ENCODE results near the gene PPP1R1A.
A peak's percentile ranks its signal among the peaks of the same experiment; 100 is the strongest.

PPP1R1A gene

DNA sequence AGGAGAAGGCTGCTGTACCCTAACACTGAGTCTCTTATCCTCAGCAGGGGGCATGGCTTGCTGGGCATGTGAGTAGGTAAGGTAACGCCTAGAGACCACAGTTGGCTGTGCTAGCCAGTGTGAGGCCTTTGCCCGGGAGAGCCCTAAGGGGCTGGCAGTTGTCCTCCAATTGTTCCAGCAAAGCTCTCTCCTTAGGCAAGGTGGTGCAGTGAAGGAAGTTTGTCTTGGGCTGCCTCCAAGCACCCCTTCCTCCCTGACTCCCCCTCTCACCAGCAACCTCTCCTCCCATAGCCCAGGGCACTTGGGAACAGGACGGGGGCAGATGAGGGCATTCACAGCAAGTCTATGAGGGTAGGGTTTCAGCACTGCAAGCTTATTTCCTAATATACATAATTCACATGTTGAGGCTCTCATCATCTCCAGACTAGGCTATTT, 23.3 kb upstream of the PPP1R1A start:
- no peak for DNase-seq (ENCODE audit: low spot score in 2 of 2)
- in situ Hi-C loops (cut with MboI; ENCODE audit: low sequenced_read_pairs): no loop called here
- peaks cover 10% of the 10 kb centered on the region for H3K27me3 ChIP-seq (ENCODE audit: low read depth)

DNA sequence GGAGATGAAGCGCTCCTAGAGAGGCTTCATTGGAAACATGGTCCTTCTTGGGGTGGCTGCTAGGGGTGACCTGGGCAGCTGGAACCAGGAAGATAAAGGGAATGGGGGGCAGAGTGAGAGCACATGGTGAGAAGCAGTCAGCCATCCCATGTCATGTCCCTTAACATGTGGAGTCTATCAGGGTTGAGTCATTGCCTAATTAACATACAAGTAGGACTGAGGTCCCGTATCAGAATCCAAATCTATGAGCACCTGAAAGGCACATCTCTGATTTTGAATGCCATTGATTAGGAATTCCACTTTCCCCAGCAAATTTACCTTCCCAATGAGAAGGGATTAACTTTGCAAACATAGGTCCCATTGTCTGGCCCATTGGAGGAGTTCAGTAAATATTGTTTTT, 20.3 kb upstream of the PPP1R1A start:
- in situ Hi-C loops (cut with MboI; ENCODE audit: low sequenced_read_pairs): no loop called here
- no peaks in the 10 kb centered on the region for H3K4me1 ChIP-seq
- peaks cover 4% of the 10 kb centered on the region; the same call in 1 of the 2 replicates for H3K27me3 ChIP-seq (ENCODE audit: low read depth)
- no peak for DNase-seq (ENCODE audit: low spot score in 2 of 2)
- no peaks in the 10 kb centered on the region for H3K9me3 ChIP-seq
- no peaks in the 10 kb centered on the region for H3K36me3 ChIP-seq (replicated peaks)
- no peak overlapping the region for H3K4me3 ChIP-seq

More for the DNA sequence above, 23.3 kb upstream of the PPP1R1A start:
- Histone ChIP-seq H3K36me3 (replicated peaks) (no peaks in the 10 kb centered on the region), H3K9me3 (no peaks in the 10 kb centered on the region), H3K4me1 (no peaks in the 10 kb centered on the region), H3K4me3 (no peak overlapping the region)

DNA sequence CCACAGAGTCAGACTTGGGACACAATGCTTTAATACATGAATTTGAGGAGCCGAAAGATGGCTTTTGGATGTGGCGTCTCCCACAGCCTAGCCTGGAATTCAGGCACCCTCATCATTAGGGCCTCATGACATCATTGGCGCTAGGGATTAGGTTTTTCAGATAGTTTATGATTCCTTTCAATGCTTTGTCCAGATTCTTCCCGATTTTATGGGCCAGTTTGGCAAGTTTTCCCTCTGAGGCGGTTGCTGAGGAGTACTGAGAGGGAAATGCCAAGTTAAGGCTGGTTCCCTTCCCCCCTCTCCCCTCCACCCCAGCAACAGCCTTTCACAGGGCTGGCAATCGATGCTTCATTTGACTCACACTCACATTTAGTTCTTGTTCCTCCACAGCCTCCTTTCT, 19.7 kb upstream of the PPP1R1A start:
- in situ Hi-C loops (cut with MboI; ENCODE audit: low sequenced_read_pairs): no loop called here
- H3K4me1 ChIP-seq: no peaks in the 10 kb centered on the region
- no peak overlapping the region for H3K4me3 ChIP-seq
- H3K36me3 ChIP-seq (replicated peaks): no peaks in the 10 kb centered on the region
- H3K9me3 ChIP-seq: no peaks in the 10 kb centered on the region
- H3K27me3 ChIP-seq (ENCODE audit: low read depth): peaks cover 4% of the 10 kb centered on the region; the same call in 1 of the 2 replicates
- DNase-seq (ENCODE audit: low spot score in 2 of 2): no peak

DNA sequence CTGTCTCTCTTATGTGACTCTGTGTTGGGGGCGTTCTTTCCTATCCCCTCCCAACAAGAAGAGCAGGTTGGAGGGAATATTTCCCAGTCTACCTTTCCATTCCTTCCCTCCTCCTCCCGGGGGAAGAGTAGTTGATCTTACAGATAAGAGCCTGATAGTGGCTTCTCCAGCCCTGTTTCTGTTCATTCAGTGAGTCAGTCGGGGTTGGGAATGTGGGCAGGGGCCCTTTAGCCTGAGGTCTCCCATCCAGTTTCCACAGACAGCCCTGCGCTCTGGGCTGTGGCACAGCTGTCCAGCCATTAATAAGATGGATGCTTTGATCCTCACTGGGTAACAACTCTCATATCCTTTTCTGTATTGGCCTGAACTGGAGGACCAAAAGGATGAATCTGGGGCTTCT, 18.1 kb upstream of the PPP1R1A start:
- in situ Hi-C loops (cut with MboI; ENCODE audit: low sequenced_read_pairs): no loop called here
- Histone ChIP-seq H3K9me3 (no peaks in the 10 kb centered on the region), H3K4me1 (no peaks in the 10 kb centered on the region; the same call in none of the 2 replicates), H3K36me3 (replicated peaks) (no peaks in the 10 kb centered on the region), H3K27me3 (ENCODE audit: low read depth) (no peaks in the 10 kb centered on the region; the same call in 1 of the 2 replicates), H3K4me3 (no peak overlapping the region)
- DNase-seq (ENCODE audit: low spot score in 2 of 2): no peak

DNA sequence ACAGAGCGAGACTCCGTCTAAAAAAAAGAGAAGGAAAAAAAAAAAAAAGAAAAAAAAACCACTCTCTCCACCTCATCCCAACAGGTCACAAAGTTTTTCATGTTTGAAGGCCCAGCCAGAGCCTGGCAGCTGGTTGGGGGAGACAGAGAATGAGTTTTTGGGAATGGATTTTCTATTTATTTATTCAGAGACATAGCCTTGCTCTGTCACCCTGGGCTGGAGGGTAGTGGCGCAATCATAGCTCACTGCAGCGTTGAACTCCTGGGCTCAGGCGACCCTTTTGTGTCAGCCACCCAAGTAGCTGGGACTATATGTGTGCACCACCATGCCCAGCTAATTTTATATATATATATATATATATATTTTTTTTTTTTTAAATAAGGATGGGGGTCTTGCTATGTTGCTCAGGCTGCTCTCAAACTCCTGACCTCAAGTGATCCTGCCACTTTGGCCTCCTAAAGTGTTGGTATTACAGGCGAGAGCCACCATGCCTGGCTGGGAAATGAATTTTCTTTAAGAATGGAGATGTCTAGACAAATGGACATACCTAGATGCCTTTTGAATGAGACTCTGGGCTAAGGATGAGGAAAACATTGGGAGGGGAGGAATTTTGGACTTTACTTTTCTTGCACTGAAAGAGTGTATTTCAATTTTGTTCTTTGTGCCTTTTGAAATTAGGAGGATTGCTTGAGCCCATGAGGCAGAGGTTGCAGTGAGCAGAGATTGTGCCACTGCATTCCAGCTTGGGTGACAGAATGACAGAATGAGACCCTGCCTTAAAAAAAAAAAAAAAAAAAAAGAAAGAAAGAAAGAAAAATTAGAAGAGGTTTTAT, 16.9 kb upstream of the PPP1R1A start:
- DNase-seq (ENCODE audit: low spot score in 2 of 2): no peak
- H3K9me3 ChIP-seq: no peaks in the 10 kb centered on the region
- in situ Hi-C loops (cut with MboI; ENCODE audit: low sequenced_read_pairs): no loop called here

DNA sequence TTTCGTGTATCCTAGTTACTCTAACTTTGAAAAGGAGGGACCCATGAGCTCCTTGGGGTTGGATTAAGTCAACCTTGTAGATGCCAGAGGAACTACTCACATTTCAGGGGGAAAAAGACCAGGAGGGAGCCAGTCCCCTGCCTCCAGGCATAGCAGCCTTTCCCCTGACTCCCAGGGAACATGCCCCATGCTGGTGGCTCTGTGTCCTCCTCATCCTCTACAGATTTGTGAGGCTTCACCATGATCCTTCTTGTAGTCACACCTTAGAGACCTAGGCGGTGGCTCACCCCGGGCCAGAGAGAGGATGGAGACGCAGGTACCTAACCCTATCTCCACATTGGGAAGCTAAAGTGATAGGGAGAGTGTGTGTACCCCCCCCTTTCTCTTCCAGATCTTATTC, 16.0 kb upstream of the PPP1R1A start:
- peaks cover 7% of the 10 kb centered on the region for H3K27me3 ChIP-seq (ENCODE audit: low read depth)
- no peaks in the 10 kb centered on the region; the same call in none of the 2 replicates for H3K4me1 ChIP-seq
- H3K9me3 ChIP-seq: no peaks in the 10 kb centered on the region
- no peaks in the 10 kb centered on the region for H3K36me3 ChIP-seq (replicated peaks)
- in situ Hi-C loops (cut with MboI; ENCODE audit: low sequenced_read_pairs): no loop called here
- H3K4me3 ChIP-seq: no peak overlapping the region
- DNase-seq (ENCODE audit: low spot score in 2 of 2): no peak

More for the DNA sequence above, 16.9 kb upstream of the PPP1R1A start:
- no peak overlapping the region for H3K4me3 ChIP-seq
- no peaks in the 10 kb centered on the region for H3K36me3 ChIP-seq (replicated peaks)
- H3K4me1 ChIP-seq: no peaks in the 10 kb centered on the region; the same call in none of the 2 replicates
- H3K27me3 ChIP-seq (ENCODE audit: low read depth): peaks cover 1% of the 10 kb centered on the region

DNA sequence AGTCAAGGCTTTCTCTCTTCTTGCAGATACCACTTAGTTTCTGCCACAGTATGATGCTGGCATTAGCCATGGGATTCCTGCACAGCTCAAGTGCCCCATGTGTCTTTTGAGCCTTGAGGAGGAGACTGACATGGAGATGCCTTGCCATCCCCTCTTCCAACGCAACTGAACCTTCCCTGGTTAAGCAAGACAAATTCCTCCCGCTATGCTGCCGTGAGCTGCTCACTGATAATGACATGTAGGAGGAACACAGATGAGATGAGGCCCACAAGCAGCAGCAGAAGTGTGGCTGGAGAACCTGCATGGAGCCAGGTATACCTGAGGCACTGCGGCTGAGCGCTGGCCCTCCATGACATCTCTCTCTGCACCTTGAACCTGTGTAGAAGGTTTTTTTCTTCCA, 15.4 kb upstream of the PPP1R1A start:
- Histone ChIP-seq H3K9me3 (no peaks in the 10 kb centered on the region), H3K4me1 (no peaks in the 10 kb centered on the region; the same call in none of the 2 replicates), H3K27me3 (ENCODE audit: low read depth) (peaks cover 8% of the 10 kb centered on the region), H3K4me3 (no peak overlapping the region), H3K36me3 (replicated peaks) (no peaks in the 10 kb centered on the region)
- no peak for DNase-seq (ENCODE audit: low spot score in 2 of 2)
- in situ Hi-C loops (cut with MboI; ENCODE audit: low sequenced_read_pairs): no loop called here

DNA sequence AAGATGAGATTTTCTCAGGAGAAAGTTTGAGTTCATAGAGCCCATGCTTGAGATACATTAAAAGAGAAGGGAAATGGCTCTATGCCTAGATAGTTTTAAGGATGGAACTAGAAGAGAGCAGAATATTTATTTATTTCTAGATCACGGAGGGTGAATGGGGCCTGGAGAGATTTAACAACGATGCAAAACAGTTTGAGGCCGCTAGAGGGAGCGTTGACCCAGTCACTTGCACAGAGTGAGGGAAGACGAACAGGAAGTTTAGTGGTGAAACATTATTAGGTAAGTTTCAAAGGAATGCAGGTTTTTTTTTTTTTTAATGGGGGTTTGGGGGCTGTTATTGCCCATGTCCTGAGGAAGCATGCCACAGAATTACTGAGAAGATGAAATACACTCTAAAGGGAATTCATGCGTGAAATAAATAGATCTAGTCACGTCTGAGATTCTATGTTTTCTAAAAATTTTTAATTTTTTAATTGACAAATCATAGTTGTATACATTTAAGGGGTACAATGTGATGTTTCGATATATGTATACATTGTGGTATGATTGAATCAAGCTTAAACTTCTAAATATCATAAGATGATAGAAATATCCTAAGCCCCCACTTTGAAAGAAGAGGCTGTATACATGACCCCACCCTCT, 14.8 kb upstream of the PPP1R1A start:
- in situ Hi-C loops (cut with MboI; ENCODE audit: low sequenced_read_pairs): no loop called here
- H3K4me3 ChIP-seq: no peak overlapping the region
- H3K36me3 ChIP-seq (replicated peaks): no peaks in the 10 kb centered on the region
- H3K27me3 ChIP-seq (ENCODE audit: low read depth): peaks cover 8% of the 10 kb centered on the region
- DNase-seq (ENCODE audit: low spot score in 2 of 2): peak; percentile 60 to 78
- H3K9me3 ChIP-seq: no peaks in the 10 kb centered on the region
- no peaks in the 10 kb centered on the region; the same call in none of the 2 replicates for H3K4me1 ChIP-seq

DNA sequence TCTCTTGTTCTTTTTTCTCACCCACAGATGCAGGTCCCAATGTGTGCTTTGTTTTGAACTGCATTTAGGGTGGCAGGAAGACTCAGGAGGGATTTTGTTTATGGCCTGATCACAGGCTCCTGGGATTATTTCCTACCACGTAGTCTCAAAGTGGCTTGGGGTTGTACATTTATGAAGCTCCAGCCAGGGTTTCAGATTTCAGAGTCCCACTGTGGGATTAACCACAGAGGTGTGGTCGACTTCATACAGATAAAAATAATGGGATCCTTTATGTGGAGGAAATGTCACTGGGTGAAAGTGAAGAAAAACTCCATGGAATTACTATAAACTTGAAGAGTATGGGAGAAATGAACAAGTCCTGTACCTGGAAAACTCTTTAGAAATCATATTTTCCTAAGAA, 14.2 kb upstream of the PPP1R1A start:
- no peak overlapping the region for H3K4me3 ChIP-seq
- in situ Hi-C loops (cut with MboI; ENCODE audit: low sequenced_read_pairs): no loop called here
- no peak for DNase-seq (ENCODE audit: low spot score in 2 of 2)
- H3K27me3 ChIP-seq (ENCODE audit: low read depth): peaks cover 8% of the 10 kb centered on the region
- no peaks in the 10 kb centered on the region for H3K36me3 ChIP-seq (replicated peaks)
- no peaks in the 10 kb centered on the region; the same call in none of the 2 replicates for H3K4me1 ChIP-seq
- H3K9me3 ChIP-seq: no peaks in the 10 kb centered on the region

DNA sequence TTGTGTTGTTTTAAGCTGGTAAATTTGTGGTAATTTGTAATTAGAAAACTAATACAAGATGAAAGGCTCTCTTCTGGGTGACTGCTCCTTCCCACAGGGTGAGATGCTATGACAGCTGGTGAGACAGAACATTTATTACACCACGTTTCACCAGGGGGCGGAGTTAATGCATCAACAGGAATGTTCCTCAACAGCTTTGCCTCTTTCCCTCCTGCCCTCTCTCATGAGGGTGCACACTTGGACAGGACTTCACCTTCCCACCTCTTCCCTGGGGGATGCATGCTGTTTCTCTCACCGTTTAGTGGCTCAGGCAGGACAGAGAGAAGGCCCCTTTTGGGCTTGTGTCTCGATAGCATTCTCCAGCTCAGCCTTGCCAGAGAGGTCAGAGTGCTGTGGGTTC, 13.4 kb upstream of the PPP1R1A start:
- Histone ChIP-seq H3K9me3 (no peaks in the 10 kb centered on the region), H3K4me3 (no peak overlapping the region), H3K27me3 (ENCODE audit: low read depth) (peaks cover 12% of the 10 kb centered on the region), H3K36me3 (replicated peaks) (no peaks in the 10 kb centered on the region), H3K4me1 (no peaks in the 10 kb centered on the region; the same call in none of the 2 replicates)
- no peak for DNase-seq (ENCODE audit: low spot score in 2 of 2)
- in situ Hi-C loops (cut with MboI; ENCODE audit: low sequenced_read_pairs): no loop called here

DNA sequence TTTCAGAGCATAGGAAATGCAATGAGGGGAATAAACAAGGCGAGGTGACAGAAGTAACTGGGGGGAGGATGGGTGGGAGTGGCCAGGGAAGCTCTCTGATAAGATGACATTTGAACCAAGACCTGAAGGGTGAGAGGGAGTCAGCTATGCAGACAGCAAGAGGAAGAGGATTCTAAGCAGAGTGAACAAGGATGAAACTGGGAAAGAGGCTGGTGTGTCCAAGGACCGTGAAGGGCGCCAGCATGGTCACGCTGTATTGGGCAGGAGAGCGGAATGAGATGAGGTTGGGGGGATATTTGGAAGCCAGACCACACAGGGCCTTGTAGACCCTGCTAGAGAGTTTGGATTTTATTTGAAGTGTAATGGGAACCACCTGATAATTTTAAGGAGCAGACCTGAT, 10.5 kb upstream of the PPP1R1A start:
- Histone ChIP-seq H3K36me3 (replicated peaks) (no peaks in the 10 kb centered on the region), H3K27me3 (ENCODE audit: low read depth) (peaks cover 12% of the 10 kb centered on the region), H3K9me3 (no peaks in the 10 kb centered on the region), H3K4me1 (no peaks in the 10 kb centered on the region; the same call in none of the 2 replicates), H3K4me3 (no peak overlapping the region)
- in situ Hi-C loops (cut with MboI; ENCODE audit: low sequenced_read_pairs): no loop called here
- no peak for DNase-seq (ENCODE audit: low spot score in 2 of 2)

DNA sequence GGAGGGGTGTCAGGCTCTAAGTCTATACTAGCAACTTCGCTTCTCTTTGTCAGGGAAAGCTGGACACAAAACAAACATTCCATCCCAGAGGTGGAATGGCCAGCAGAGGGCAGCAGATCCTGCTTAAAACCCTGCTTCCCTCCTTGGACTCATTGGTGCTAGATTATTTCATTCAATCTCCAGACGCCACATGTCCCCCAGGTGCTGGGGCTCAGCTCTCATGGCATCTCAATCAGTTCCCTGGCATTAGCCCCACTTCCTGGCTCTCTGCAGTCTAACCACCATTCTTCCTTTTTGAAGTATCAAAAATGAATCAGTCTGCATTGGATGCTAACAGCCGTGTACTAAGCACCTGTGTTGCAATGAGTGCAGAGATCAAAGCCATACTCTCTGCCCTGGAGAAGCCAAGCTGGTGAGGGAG, 8.1 kb upstream of the PPP1R1A start:
- no peaks in the 10 kb centered on the region for H3K36me3 ChIP-seq (replicated peaks)
- H3K27me3 ChIP-seq (ENCODE audit: low read depth): peaks cover 12% of the 10 kb centered on the region
- DNase-seq (ENCODE audit: low spot score in 2 of 2): peak; percentile 67 to 86
- in situ Hi-C loops (cut with MboI; ENCODE audit: low sequenced_read_pairs): no loop called here
- H3K4me3 ChIP-seq: no peak overlapping the region
- H3K4me1 ChIP-seq: no peaks in the 10 kb centered on the region
- no peaks in the 10 kb centered on the region for H3K9me3 ChIP-seq

DNA sequence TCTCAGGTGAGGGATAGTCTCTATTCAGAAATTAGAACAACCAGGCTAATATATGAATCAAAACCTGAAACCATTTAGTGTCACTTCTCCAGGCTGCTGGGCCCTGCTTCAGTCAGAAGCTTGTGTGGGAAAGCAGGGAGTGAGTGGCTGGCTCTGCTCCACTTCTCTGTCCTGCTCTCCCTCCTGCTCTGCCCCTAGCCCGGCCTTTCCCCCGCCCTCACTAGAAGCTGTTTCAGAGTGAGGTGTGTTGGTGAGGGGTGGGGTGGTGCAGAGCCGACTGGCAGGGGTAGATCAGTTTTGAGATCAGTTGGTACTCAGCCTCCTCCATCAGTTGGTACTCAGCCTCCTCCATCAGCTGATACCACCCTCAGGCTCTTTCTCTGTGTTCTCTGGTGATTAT, 7.0 kb upstream of the PPP1R1A start:
- no peaks in the 10 kb centered on the region for H3K9me3 ChIP-seq
- H3K4me1 ChIP-seq: no peaks in the 10 kb centered on the region
- H3K36me3 ChIP-seq (replicated peaks): no peaks in the 10 kb centered on the region
- H3K4me3 ChIP-seq: no peak overlapping the region
- in situ Hi-C loops (cut with MboI; ENCODE audit: low sequenced_read_pairs): no loop called here
- peaks cover 12% of the 10 kb centered on the region for H3K27me3 ChIP-seq (ENCODE audit: low read depth)
- DNase-seq (ENCODE audit: low spot score in 2 of 2): no peak

DNA sequence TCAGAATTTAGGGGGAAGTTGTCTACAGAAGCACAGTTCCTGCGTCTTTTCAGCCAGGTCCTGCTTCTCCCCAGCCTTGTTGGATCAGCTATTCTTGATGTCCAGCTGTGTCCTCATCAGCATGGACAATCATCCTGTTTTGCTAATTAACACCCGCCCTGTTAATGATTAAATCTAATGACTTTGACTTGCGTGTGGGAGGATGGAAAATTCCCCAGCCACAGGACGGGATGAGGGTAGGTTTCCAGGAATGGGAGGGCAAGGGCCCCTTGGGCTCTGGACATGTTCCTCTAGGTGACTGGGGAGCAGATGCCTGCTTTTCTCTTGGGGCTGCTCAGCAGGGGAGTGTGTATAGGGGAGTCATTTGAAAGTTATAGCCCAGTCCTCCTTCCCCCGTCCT, 5.3 kb upstream of the PPP1R1A start:
- Histone ChIP-seq H3K27me3 (ENCODE audit: low read depth) (peaks cover 5% of the 10 kb centered on the region; the same call in 1 of the 2 replicates), H3K4me1 (no peaks in the 10 kb centered on the region), H3K4me3 (no peak overlapping the region), H3K9me3 (no peaks in the 10 kb centered on the region), H3K36me3 (replicated peaks) (no peaks in the 10 kb centered on the region)
- in situ Hi-C loops (cut with MboI; ENCODE audit: low sequenced_read_pairs): no loop called here
- DNase-seq (ENCODE audit: low spot score in 2 of 2): no peak

Data from HAP-1 (cell line).